Activated CD8-positive, alpha-beta memory T cell treated with anti-CD3 and anti-CD28 coated beads, Interleukin-2, amount 10 ng/mL, durations not matched to agents 7 days and 5 days (primary cell): ENCODE data around the gene FRMD4A. TPM values are rescaled to one million over a fixed set of nuclear protein-coding genes. Genes with fewer than 3 reads are reported as not detected.

Source experiments
- ATAC-seq: fragments of 150-1000 bp; cut with Tn5 transposase; one replicate; pipeline ENCODE4 v1.10.0; 2021; ENCODE audit warnings: moderate library complexity
- CTCF ChIA-PET: fragments of 350-600 bp; sonication (Branson Sonifier 250); formaldehyde crosslinking; loops from one replicate; lab custom pipeline; 2021; ENCODE audit warnings: antibody characterized with exemption; lab: Charles Lee
- DNase-seq: peaks from one replicate; pipeline ENCODE4 v3.0.0-alpha.2; 2020
- H3K27ac Mint-ChIP-seq: one replicate; pipeline ENCODE4 v1.8.0; 2021; ENCODE audit warnings: mild to moderate bottlenecking, mixed read lengths
- H3K27me3 Mint-ChIP-seq: one replicate; pipeline ENCODE4 v1.8.0; 2021; ENCODE audit warnings: mixed read lengths
- H3K36me3 Mint-ChIP-seq: one replicate; pipeline ENCODE4 v1.8.0; 2021; ENCODE audit warnings: mild to moderate bottlenecking, mixed read lengths
- H3K4me1 Mint-ChIP-seq: one replicate; pipeline ENCODE4 v1.8.0; 2021; ENCODE audit warnings: mixed read lengths
- H3K4me3 Mint-ChIP-seq: one replicate; pipeline ENCODE4 v1.8.0; 2021; ENCODE audit warnings: mild to moderate bottlenecking, moderate library complexity, mixed read lengths
- H3K9me3 Mint-ChIP-seq: one replicate; pipeline ENCODE4 v1.8.0; 2022; ENCODE audit warnings: low read depth, mixed read lengths
- total RNA-seq, 2 experiments: library from RNA; stranded (reverse); gene quantifications; one replicate each; pipeline ENCODE4 v1.2.3, GENCODE V29; 2021

The FRMD4A gene
- total RNA-seq, 2 experiments from 2014 or later = 0.09 to 1.2 TPM

- no peaks in the 10 kb centered on the region for H3K36me3 Mint-ChIP-seq
- no peak overlapping the region for H3K27ac Mint-ChIP-seq
- H3K4me3 Mint-ChIP-seq = no peak overlapping the region
- no peak for ATAC-seq
- no peaks in the 10 kb centered on the region for H3K9me3 Mint-ChIP-seq
- H3K4me1 Mint-ChIP-seq = no peaks in the 10 kb centered on the region
- CTCF ChIA-PET = no interaction called here
- peaks cover 28% of the 10 kb centered on the region for H3K27me3 Mint-ChIP-seq
- DNase-seq = no peak
These were observed 29.8 kb upstream of the FRMD4A start for GRCh38 chr10:14360515-14360914.

- no peak overlapping the region for H3K27ac Mint-ChIP-seq
- CTCF ChIA-PET = no interaction called here
- no peaks in the 10 kb centered on the region for H3K36me3 Mint-ChIP-seq
- ATAC-seq (no peak), DNase-seq (no peak)
- peaks cover 32% of the 10 kb centered on the region for H3K27me3 Mint-ChIP-seq
- H3K4me3 Mint-ChIP-seq = no peak overlapping the region
- H3K9me3 Mint-ChIP-seq = no peaks in the 10 kb centered on the region
- no peaks in the 10 kb centered on the region for H3K4me1 Mint-ChIP-seq
These were observed 28.3 kb upstream of the FRMD4A start for GRCh38 chr10:14358886-14359573.

GRCh38 chr10:14356921-14357320, 26.2 kb upstream of the FRMD4A start:
- no peak overlapping the region for H3K27ac Mint-ChIP-seq

GRCh38 chr10:14355750-14356149, 25.0 kb upstream of the FRMD4A start:
- DNase-seq (no peak), ATAC-seq (no peak)
- CTCF ChIA-PET = no interaction called here
- H3K36me3 Mint-ChIP-seq = no peaks in the 10 kb centered on the region
- H3K9me3 Mint-ChIP-seq = no peaks in the 10 kb centered on the region
- H3K27ac Mint-ChIP-seq = no peak overlapping the region
- H3K4me3 Mint-ChIP-seq = no peak overlapping the region
- H3K4me1 Mint-ChIP-seq = no peaks in the 10 kb centered on the region
- H3K27me3 Mint-ChIP-seq = peaks cover 21% of the 10 kb centered on the region

More at GRCh38 chr10:14356921-14357320, 26.2 kb upstream of the FRMD4A start:
- ATAC-seq (no peak), DNase-seq (no peak)
- Mint-ChIP-seq H3K9me3 (no peaks in the 10 kb centered on the region), H3K4me1 (no peaks in the 10 kb centered on the region), H3K4me3 (no peak overlapping the region), H3K36me3 (no peaks in the 10 kb centered on the region), H3K27me3 (peaks cover 27% of the 10 kb centered on the region)
- CTCF ChIA-PET = no interaction called here

- no peak for DNase-seq
- Mint-ChIP-seq H3K27me3 (peaks cover 23% of the 10 kb centered on the region), H3K4me3 (no peak overlapping the region), H3K9me3 (no peaks in the 10 kb centered on the region), H3K36me3 (no peaks in the 10 kb centered on the region), H3K27ac (no peak overlapping the region), H3K4me1 (no peaks in the 10 kb centered on the region)
- no peak for ATAC-seq
- CTCF ChIA-PET = no interaction called here
These were observed 22.7 kb upstream of the FRMD4A start for GRCh38 chr10:14353291-14353913.

GRCh38 chr10:14350006-14350405, 19.3 kb upstream of the FRMD4A start:
- Mint-ChIP-seq H3K27ac (no peak overlapping the region), H3K4me3 (no peak overlapping the region), H3K27me3 (peaks cover 17% of the 10 kb centered on the region), H3K36me3 (no peaks in the 10 kb centered on the region), H3K4me1 (no peaks in the 10 kb centered on the region), H3K9me3 (no peaks in the 10 kb centered on the region)
- DNase-seq (no peak), ATAC-seq (no peak)
- CTCF ChIA-PET = no interaction called here

- H3K36me3 Mint-ChIP-seq = no peaks in the 10 kb centered on the region
- H3K9me3 Mint-ChIP-seq = no peaks in the 10 kb centered on the region
- peaks cover 21% of the 10 kb centered on the region for H3K27me3 Mint-ChIP-seq
- no peaks in the 10 kb centered on the region for H3K4me1 Mint-ChIP-seq
- ATAC-seq (no peak), DNase-seq (no peak)
- no peak overlapping the region for H3K27ac Mint-ChIP-seq
- no peak overlapping the region for H3K4me3 Mint-ChIP-seq
- CTCF ChIA-PET = no interaction called here
These were observed 18.4 kb upstream of the FRMD4A start for GRCh38 chr10:14349081-14349480.

- Mint-ChIP-seq H3K27me3 (peaks cover 31% of the 10 kb centered on the region), H3K9me3 (no peaks in the 10 kb centered on the region), H3K36me3 (no peaks in the 10 kb centered on the region), H3K4me1 (no peaks in the 10 kb centered on the region), H3K27ac (no peak overlapping the region), H3K4me3 (no peak overlapping the region)
- ATAC-seq (no peak), DNase-seq (no peak)
- CTCF ChIA-PET = no interaction called here
These were observed 14.5 kb upstream of the FRMD4A start for GRCh38 chr10:14345262-14345661.

GRCh38 chr10:14340051-14340744, 9.5 kb upstream of the FRMD4A start:
- no peak overlapping the region for H3K27ac Mint-ChIP-seq
- H3K36me3 Mint-ChIP-seq = no peaks in the 10 kb centered on the region
- no peak overlapping the region for H3K4me3 Mint-ChIP-seq
- CTCF ChIA-PET = no interaction called here
- no peaks in the 10 kb centered on the region for H3K4me1 Mint-ChIP-seq
- H3K9me3 Mint-ChIP-seq = no peaks in the 10 kb centered on the region
- H3K27me3 Mint-ChIP-seq = peaks cover 26% of the 10 kb centered on the region
- DNase-seq (no peak), ATAC-seq (no peak)

- Mint-ChIP-seq H3K27ac (no peak overlapping the region), H3K36me3 (no peaks in the 10 kb centered on the region), H3K27me3 (peaks cover 19% of the 10 kb centered on the region), H3K4me1 (no peaks in the 10 kb centered on the region), H3K4me3 (no peak overlapping the region), H3K9me3 (no peaks in the 10 kb centered on the region)
- CTCF ChIA-PET = no interaction called here
- DNase-seq = no peak
- ATAC-seq = no peak
These were observed 6.0 kb upstream of the FRMD4A start for GRCh38 chr10:14336736-14337135.

- DNase-seq (no peak), ATAC-seq (no peak)
- Mint-ChIP-seq H3K4me1 (no peaks in the 10 kb centered on the region), H3K4me3 (no peak overlapping the region), H3K27ac (no peak overlapping the region), H3K9me3 (no peaks in the 10 kb centered on the region), H3K36me3 (no peaks in the 10 kb centered on the region), H3K27me3 (peaks cover 27% of the 10 kb centered on the region)
- CTCF ChIA-PET = no interaction called here
These were observed 4.0 kb upstream of the FRMD4A start for GRCh38 chr10:14334771-14335170.

GRCh38 chr10:14333606-14334005, 2.9 kb upstream of the FRMD4A start:
- Mint-ChIP-seq H3K36me3 (no peaks in the 10 kb centered on the region), H3K27ac (no peak overlapping the region), H3K4me1 (no peaks in the 10 kb centered on the region), H3K9me3 (no peaks in the 10 kb centered on the region), H3K4me3 (no peak overlapping the region), H3K27me3 (peaks cover 31% of the 10 kb centered on the region)
- ATAC-seq (no peak), DNase-seq (no peak)
- CTCF ChIA-PET = no interaction called here

- DNase-seq = no peak
- H3K4me3 Mint-ChIP-seq = no peak overlapping the region
- H3K27ac Mint-ChIP-seq = no peak overlapping the region
- H3K9me3 Mint-ChIP-seq = no peaks in the 10 kb centered on the region
- no peak for ATAC-seq
- H3K27me3 Mint-ChIP-seq = peaks cover 34% of the 10 kb centered on the region
- no peaks in the 10 kb centered on the region for H3K4me1 Mint-ChIP-seq
- H3K36me3 Mint-ChIP-seq = no peaks in the 10 kb centered on the region
- CTCF ChIA-PET = no interaction called here
These were observed 2.2 kb upstream of the FRMD4A start for GRCh38 chr10:14332903-14333302.

- CTCF ChIA-PET = no interaction called here
- ATAC-seq = no peak
These were observed 964 bp downstream of the FRMD4A start for GRCh38 chr10:14329746-14330173.

More at GRCh38 chr10:14329746-14330173, 964 bp downstream of the FRMD4A start:
- no peaks in the 10 kb centered on the region for H3K4me1 Mint-ChIP-seq
- no peak for DNase-seq
- H3K9me3 Mint-ChIP-seq = no peaks in the 10 kb centered on the region
- H3K4me3 Mint-ChIP-seq = no peak overlapping the region
- H3K27me3 Mint-ChIP-seq = peaks cover 33% of the 10 kb centered on the region
- H3K27ac Mint-ChIP-seq = no peak overlapping the region
- no peaks in the 10 kb centered on the region for H3K36me3 Mint-ChIP-seq
